Suprapubic skin (tissue), 4 donors: Measurements from ENCODE around the gene SEMA5A. TPM values are rescaled to one million over a fixed set of nuclear protein-coding genes. Genes with fewer than 3 reads are reported as not detected.

Source experiments
- DNase-seq, 2 donors: peaks; one replicate each; pipeline ENCODE4 v3.0.0-alpha.2; 2019; ENCODE audit warnings: low spot score in 2 of 2
- H3K27ac ChIP-seq: fragments of 200-600 bp; sonication (generic); one replicate; pipeline ENCODE4 v1.5.1; 2019
- H3K27me3 ChIP-seq: fragments of 200-600 bp; sonication (generic); one replicate; pipeline ENCODE4 v1.5.1; 2019
- H3K36me3 ChIP-seq: fragments of 200-600 bp; sonication (generic); one replicate; pipeline ENCODE4 v1.5.1; 2019
- H3K4me1 ChIP-seq: fragments of 200-600 bp; sonication (generic); one replicate; pipeline ENCODE4 v1.5.1; 2019
- H3K4me3 ChIP-seq: fragments of 200-600 bp; sonication (generic); one replicate; pipeline ENCODE4 v1.5.1; 2019; ENCODE audit warnings: mild to moderate bottlenecking
- H3K9me3 ChIP-seq: fragments of 200-600 bp; sonication (generic); one replicate; pipeline ENCODE4 v1.5.1; 2019
- EP300 ChIP-seq: sonication (generic); formaldehyde crosslinking; IDR thresholded peaks from one replicate; pipeline ENCODE4 v1.6.1; 2017; ENCODE audit warnings: antibody characterized with exemption
- POLR2A ChIP-seq, 2 donors: fragments of 450-650 bp; IDR thresholded peaks; one replicate each; pipeline ENCODE4 v1.6.1; 2017; ENCODE audit warnings: antibody characterized with exemption in 2 of 2, mild to moderate bottlenecking in 2 of 2, moderate library complexity in 2 of 2
- POLR2AphosphoS5 ChIP-seq, 3 donors: sonication (generic); formaldehyde crosslinking; IDR thresholded peaks; one replicate each; pipeline ENCODE4 v1.6.1; 2017; ENCODE audit warnings: antibody characterized with exemption in 3 of 3
- WGBS: methylation state at CpG from one replicate; pipeline ENCODE4 v1.1.5; 2018; 5-methylcytosine and 5-hydroxymethylcytosine counted together
- total RNA-seq, 4 donors: library from RNA; depleted of rRNA; stranded (reverse); fragments of >200 nt; gene quantifications; one replicate each; pipeline ENCODE4 v1.1.0, GENCODE V29; 2016
- TF ChIP-seq, protein P1 (sequence below), 2 donors: fragments of 200-600 bp in 1 of 2; fragments of 450-650 bp in 1 of 2; sonication (generic) in 1 of 2; IDR thresholded peaks; one replicate each; pipeline ENCODE4 v1.5.1; 2016 to 2019; ENCODE audit warnings: antibody characterized with exemption in 2 of 2, mild to moderate bottlenecking in 1 of 2, moderate library complexity in 1 of 2

Gene SEMA5A
- total RNA-seq, 4 donors from 2014 or later: 14.5 to 31.7 (median 23.4) TPM

DNA sequence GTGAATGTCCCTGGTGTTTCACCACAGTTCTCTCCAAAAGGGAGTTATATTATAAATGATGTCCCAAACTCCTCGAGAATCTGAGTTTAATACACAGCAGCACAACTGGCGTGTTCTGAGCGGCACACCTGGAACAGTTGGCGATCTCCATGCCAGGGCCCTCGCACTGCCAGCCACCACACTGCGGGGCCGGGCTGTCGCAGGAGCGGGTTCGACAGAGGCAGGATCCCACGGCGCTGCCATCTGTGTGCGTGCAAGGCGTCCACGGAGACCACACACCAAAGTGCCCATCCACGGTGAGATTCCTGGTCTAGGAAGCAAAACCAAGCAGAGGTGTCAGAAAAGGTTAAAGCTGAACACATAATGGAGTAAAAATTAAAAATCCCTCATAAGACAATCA is 423.3 kb downstream of the SEMA5A start:
- peaks cover 12% of the 10 kb centered on the region for H3K4me1 ChIP-seq
- 97% methylated on average over 16 of the region's 16 CpGs for WGBS
- no peaks in the 10 kb centered on the region for H3K27me3 ChIP-seq
- H3K27ac ChIP-seq: no peak overlapping the region
- H3K4me3 ChIP-seq: no peak overlapping the region
- peaks cover 8% of the 10 kb centered on the region for H3K36me3 ChIP-seq
- no peak for DNase-seq
- TF ChIP-seq POLR2AphosphoS5 (IDR thresholded peaks at IDR 0.05) (no peak), POLR2A (IDR thresholded peaks at IDR 0.05) (no peak), EP300 (no peak)
- TF ChIP-seq, protein P1, sequence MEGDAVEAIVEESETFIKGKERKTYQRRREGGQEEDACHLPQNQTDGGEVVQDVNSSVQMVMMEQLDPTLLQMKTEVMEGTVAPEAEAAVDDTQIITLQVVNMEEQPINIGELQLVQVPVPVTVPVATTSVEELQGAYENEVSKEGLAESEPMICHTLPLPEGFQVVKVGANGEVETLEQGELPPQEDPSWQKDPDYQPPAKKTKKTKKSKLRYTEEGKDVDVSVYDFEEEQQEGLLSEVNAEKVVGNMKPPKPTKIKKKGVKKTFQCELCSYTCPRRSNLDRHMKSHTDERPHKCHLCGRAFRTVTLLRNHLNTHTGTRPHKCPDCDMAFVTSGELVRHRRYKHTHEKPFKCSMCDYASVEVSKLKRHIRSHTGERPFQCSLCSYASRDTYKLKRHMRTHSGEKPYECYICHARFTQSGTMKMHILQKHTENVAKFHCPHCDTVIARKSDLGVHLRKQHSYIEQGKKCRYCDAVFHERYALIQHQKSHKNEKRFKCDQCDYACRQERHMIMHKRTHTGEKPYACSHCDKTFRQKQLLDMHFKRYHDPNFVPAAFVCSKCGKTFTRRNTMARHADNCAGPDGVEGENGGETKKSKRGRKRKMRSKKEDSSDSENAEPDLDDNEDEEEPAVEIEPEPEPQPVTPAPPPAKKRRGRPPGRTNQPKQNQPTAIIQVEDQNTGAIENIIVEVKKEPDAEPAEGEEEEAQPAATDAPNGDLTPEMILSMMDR (IDR thresholded peaks at IDR 0.05): no peak
- no peaks in the 10 kb centered on the region for H3K9me3 ChIP-seq

DNA sequence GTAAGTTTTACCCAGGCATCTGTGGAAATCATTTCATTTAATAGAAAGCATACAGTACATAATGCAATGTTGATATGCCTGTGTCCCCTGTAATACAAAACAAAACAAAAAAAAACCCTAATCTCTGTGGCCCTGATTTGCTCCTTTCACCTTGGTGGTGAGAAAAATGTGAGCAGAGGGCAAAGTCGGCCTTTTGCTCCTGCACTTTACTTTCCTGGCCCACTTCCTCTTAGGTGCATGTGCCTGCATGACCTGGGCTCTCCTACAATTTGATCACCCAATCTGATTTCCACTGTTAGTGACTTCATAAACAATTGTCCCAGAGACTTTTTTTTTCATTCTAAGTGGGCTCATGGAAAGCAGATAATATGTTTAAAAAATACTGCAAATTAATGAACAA is 424.3 kb downstream of the SEMA5A start:
- H3K27me3 ChIP-seq: no peaks in the 10 kb centered on the region
- WGBS: 27% methylated on average over 1 of the region's 1 CpG
- no peak for TF ChIP-seq POLR2AphosphoS5 (IDR thresholded peaks at IDR 0.05)
- TF ChIP-seq, protein P1 (IDR thresholded peaks at IDR 0.05): no peak
- TF ChIP-seq EP300: no peak
- no peak for TF ChIP-seq POLR2A (IDR thresholded peaks at IDR 0.05)
- no peak for DNase-seq
- no peaks in the 10 kb centered on the region for H3K9me3 ChIP-seq
- peaks cover 12% of the 10 kb centered on the region for H3K4me1 ChIP-seq
- H3K36me3 ChIP-seq: peaks cover 8% of the 10 kb centered on the region
- H3K27ac ChIP-seq: no peak overlapping the region
- H3K4me3 ChIP-seq: no peak overlapping the region

DNA sequence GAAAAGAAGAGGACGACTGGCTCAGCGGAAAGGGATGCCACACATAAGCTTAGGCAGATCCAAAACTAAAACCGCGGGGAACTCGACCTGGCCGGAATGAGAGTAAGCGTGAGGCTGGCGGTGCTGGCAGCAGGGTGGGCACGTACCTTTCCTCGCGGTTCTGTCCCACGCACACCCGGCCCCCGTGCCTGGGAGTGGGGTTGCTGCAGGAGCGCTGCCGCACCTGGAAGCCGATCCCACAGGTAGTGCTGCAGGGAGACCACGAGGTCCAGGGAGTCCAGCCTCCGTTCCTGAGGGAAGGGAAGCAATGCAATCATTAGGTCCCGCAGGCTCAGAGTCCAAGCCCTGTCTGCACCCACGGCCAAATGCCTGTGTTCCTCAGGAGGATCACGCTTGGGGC is 427.0 kb downstream of the SEMA5A start:
- no peak for TF ChIP-seq POLR2A (IDR thresholded peaks at IDR 0.05)
- no peak for TF ChIP-seq EP300
- no peak for TF ChIP-seq POLR2AphosphoS5 (IDR thresholded peaks at IDR 0.05)
- Histone ChIP-seq H3K4me3 (no peak overlapping the region), H3K9me3 (no peaks in the 10 kb centered on the region), H3K27me3 (no peaks in the 10 kb centered on the region), H3K4me1 (peaks cover 5% of the 10 kb centered on the region), H3K36me3 (peaks cover 8% of the 10 kb centered on the region), H3K27ac (no peak overlapping the region)
- 91% methylated on average over 18 of the region's 22 CpGs for WGBS
- DNase-seq: no peak

DNA sequence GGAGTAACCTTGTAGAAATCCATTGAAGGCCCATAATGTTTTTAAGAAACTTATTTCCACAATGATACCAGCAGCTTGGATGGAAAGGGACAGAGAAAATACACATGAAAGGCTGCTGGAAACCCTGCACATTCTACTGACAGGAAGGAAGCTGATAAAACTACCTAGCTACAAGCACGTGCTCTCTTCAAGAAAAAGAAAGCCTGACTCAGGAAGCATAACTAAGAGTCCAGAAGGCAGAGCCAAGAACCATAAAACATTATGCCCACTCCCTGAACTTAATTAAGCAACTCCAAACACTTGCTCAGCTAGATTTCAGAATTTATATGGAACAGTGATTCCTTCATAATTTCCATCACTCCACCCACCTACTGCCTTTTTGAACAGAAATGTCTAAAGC is 430.8 kb downstream of the SEMA5A start:
- DNase-seq: no peak
- Histone ChIP-seq H3K27ac (no peak overlapping the region), H3K4me3 (no peak overlapping the region), H3K4me1 (no peaks in the 10 kb centered on the region), H3K9me3 (no peaks in the 10 kb centered on the region), H3K36me3 (peaks cover 8% of the 10 kb centered on the region), H3K27me3 (no peaks in the 10 kb centered on the region)
- TF ChIP-seq, protein P1 (IDR thresholded peaks at IDR 0.05): no peak
- TF ChIP-seq POLR2AphosphoS5 (IDR thresholded peaks at IDR 0.05) (no peak), EP300 (no peak), POLR2A (IDR thresholded peaks at IDR 0.05) (no peak)
- WGBS: 29% methylated on average over 1 of the region's 1 CpG

DNA sequence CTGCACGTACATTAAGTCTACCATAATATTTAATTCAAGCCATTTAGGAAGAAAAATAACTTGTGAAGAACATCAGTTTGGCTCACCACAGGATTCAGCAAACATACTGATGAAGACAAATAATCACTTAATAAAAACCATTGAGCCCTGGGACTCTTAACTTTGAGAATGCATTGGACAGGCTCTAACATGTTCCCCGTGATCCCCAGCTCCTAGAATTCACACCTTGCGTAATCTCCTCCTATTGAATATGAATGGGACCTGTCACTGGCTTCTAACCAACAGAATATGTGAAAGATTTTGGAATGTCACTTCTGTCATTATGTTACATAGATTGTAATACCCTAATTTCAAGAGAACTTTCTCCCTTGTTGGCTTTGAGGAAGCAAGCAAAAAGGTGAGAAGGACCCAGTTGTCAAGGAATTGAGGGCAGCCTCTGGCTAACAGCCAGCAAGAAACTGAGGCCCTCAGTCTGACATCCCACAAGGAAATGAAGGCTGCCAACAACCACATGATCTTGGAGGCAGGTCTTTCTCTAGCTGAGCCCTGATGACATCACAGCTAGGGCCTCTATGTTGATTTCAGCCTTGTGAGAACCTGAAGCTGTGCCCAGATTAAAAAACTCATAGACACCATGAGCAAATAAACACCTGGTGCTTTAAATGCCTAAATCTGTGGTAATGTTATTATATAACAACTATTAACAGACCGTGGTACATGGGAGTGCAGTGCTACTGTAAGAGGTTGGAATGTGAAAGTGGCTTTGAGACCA is 433.2 kb downstream of the SEMA5A start:
- 51% methylated on average over 4 of the region's 4 CpGs for WGBS
- no peak for DNase-seq
- no peaks in the 10 kb centered on the region for H3K9me3 ChIP-seq
- no peak overlapping the region for H3K4me3 ChIP-seq
- no peaks in the 10 kb centered on the region for H3K36me3 ChIP-seq
- no peaks in the 10 kb centered on the region for H3K27me3 ChIP-seq
- TF ChIP-seq EP300 (no peak), POLR2A (IDR thresholded peaks at IDR 0.05) (no peak), POLR2AphosphoS5 (IDR thresholded peaks at IDR 0.05) (no peak)
- TF ChIP-seq, protein P1 (IDR thresholded peaks at IDR 0.05): no peak
- H3K4me1 ChIP-seq: no peaks in the 10 kb centered on the region
- no peak overlapping the region for H3K27ac ChIP-seq
